Dermis microvascular lymphatic vessel endothelial cell (primary cell): Measurements from ENCODE around the gene GTF2IRD1. TPM values are rescaled to one million over a fixed set of nuclear protein-coding genes. Genes with fewer than 3 reads are reported as not detected.
"Not testable (repeated sequence)": the region's sequence is repeated elsewhere in the genome, so short reads cannot be mapped to it uniquely, and the experiment has no call there.

Experiments used
- DNase-seq, 2 donors: peaks; one replicate each; pipeline versions ENCODE4 v3.0.0 to v3.0.0-alpha.2; 2010; ENCODE audit warnings: low read depth in 2 of 2
- total RNA-seq: library from RNA; depleted of rRNA; stranded (reverse); fragments of >200 nt; gene quantifications from 2 replicates; pipeline ENCODE4 v1.2.1, GENCODE V29; 2014

GTF2IRD1 gene
- total RNA-seq, 1 donor from 2014 or later: 4.1 TPM

DNA sequence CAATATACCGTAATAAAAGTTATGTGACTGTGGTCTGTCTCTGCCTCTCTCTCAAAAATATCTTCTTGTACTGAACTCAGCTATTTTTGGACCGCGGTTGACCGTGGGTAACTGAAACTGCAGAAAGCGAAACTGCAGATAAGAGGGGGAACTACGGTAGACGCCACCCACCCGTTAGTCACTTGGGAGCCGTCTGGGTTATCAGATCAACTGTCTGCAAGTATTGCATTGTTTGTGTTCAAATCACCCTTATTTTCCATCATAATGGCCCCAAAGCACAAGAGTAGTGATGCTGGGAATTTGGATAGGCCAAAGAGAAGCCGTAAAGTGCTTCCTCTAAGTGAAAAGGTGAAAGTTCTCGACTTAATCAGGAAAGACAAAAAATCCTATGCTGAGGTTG, 196.3 kb downstream of the GTF2IRD1 start:
- DNase-seq: peak in 1 of 2 donors; percentile 68

DNA sequence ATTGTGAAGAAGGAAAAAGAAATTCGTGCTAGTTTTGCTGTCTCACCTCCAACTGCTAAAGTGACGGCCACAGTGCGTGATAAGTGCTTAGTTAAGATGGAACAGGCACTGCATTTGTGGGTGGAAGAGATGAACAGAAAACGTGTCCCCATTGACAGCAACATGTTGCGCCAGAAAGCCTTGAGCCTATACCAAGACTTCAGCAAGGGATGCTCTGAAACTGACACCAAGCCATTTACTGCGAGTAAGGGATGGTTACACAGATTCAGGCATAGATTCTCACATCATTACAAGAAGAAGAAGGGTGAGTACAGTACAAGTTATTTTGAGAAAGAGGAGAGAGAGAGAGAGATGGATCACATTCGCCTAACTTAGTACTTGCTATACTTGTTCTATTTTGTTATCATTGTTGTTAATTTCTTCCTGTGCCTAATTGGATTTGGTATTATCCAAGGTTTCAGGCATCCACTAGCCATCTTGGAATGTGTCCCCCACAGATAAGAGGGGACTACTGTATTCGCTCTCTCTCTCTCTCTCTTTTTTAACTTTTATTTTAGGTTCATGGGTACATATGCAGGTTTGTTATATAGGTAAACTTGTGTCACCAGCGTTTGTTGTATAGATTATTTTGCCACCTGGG, 196.9 kb downstream of the GTF2IRD1 start:
- DNase-seq: not testable (repeated sequence)

DNA sequence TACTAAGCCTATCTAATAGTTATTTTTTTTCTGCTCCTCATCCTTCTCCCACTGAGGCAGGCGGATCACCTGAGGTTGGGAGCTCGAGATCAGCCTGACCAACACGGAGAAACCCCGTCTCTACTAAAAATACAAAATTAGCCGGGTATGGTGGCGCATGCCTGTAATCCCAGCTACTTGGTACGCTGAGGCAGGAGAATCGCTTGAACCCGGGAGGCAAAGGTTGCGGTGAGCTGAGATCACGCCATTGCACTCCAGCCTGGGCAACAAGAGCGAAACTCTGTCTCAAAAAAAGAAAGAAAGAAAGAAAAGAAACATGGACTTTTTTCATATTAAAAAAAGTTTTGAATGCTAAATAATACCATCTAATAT, 197.4 kb downstream of the GTF2IRD1 start:
- DNase-seq: not testable (repeated sequence)

Other genes starting within 250 kb of the GTF2IRD1 start
- 0.77 and 0.89 TPM in 2 replicates for gene LAT2, start 243.9 kb upstream of the GTF2IRD1 start, total RNA-seq
- gene RFC2, start 199.5 kb upstream of the GTF2IRD1 start, total RNA-seq: 21.1 and 22.3 TPM in 2 replicates
- 28.8 and 31.5 TPM in 2 replicates for gene CLIP2, start 164.5 kb upstream of the GTF2IRD1 start, total RNA-seq
- gene GTF2I, start 203.8 kb downstream of the GTF2IRD1 start, total RNA-seq: 71.4 and 96.8 TPM in 2 replicates